22Rv1 (cell line): ENCODE data around the gene TSPAN5.

Source experiments
- CTCF ChIP-seq: fragments of 450-650 bp; IDR thresholded peaks from 2 replicates; pipeline ENCODE4 v1.5.1; 2017; ENCODE audit warnings: mild to moderate bottlenecking
- ZFX ChIP-seq: fragments of 450-650 bp; IDR thresholded peaks from 2 replicates; pipeline ENCODE4 v1.6.1; 2017; ENCODE audit warnings: antibody characterized with exemption, borderline replicate concordance

DNA sequence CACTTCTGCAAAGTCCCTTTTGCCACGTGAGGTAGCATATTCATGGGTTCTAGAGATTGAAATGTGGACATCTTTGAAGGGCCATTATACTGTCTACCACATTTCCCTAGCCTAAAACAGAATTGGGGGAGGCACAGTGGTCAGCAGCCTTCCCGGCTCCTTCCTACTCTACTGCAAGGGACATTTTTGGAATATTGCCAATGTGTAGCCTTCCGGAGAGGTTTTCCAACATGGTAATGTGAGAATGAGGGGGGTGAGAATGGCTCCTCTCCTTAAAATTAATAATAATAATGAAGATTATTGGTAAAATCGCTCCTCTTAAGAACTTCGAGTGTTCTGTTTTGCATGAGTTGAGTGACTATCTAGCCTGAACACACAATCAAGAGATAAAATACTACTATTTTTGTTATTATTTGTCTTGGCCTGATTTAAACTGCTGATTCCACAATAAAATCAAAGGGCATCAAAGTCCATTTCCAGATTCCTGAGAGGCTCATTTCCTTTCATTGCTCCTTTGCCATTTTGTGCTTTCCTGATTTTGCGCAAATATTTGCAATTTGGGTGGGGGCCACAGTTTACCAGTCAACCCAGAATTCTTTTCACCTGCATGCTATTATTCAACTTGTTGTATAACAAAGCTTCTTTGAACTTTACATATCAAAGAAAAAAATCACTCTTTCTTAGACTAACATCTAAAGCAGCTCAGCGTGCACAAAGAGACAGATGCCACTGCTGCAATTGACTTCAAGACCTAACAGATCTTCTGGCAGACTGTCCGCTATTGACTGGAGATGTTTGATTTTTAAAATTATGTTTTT, 27.0 kb upstream of the TSPAN5 start:
- TF ChIP-seq CTCF (no peak), ZFX (no peak)
